Suprapubic skin (tissue), 3 donors: ENCODE measurements around the gene ARHGEF1.

Source experiments
- CTCF ChIP-seq, 2 donors: fragments of 200-600 bp in 1 of 2; fragments of 450-650 bp in 1 of 2; sonication (generic) in 1 of 2; IDR thresholded peaks; one replicate each; pipeline ENCODE4 v1.5.1; 2016 to 2019; ENCODE audit warnings: antibody characterized with exemption in 2 of 2, mild to moderate bottlenecking in 1 of 2, moderate library complexity in 1 of 2
- EP300 ChIP-seq: sonication (generic); formaldehyde crosslinking; IDR thresholded peaks from one replicate; pipeline ENCODE4 v1.6.1; 2017; ENCODE audit warnings: antibody characterized with exemption

DNA sequence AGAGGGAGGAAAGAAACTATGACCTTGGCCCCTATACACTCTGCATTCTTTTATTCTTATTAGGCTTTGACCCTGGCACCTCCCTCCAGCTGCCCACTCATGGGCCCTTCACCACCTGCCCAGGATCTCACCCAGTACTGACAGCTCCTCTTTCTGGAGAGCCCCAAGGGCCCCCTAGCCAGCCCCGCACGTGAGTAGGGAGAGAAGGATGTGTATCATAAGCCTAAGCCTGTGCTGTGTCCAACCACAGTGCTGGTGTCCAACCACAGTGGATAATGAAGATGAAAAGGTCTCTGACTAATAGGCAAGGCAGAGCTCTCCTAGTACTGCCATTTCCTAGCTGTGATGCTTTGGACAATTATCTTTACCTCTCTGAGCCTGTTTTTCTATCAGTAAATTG, 33.9 kb upstream of the ARHGEF1 start:
- TF ChIP-seq EP300, result no peak
- TF ChIP-seq CTCF (IDR thresholded peaks at IDR 0.05), result no peak
